CD4-positive, alpha-beta T cell treated with Interferon alpha-2 for 1 hour (primary cell): ENCODE measurements around the gene SH3PXD2B.
"Not testable (repeated sequence)": the region's sequence is repeated elsewhere in the genome, so short reads cannot be mapped to it uniquely, and the experiment has no call there.

Experiments
- DNase-seq, 2 donors: peaks; one replicate each; pipeline ENCODE4 v3.0.0-alpha.2; 2020 to 2022

The SH3PXD2B gene

GRCh38 chr5:172334196-172334595 is 120.1 kb downstream of the SH3PXD2B start:
- no peak for DNase-seq

DNA sequence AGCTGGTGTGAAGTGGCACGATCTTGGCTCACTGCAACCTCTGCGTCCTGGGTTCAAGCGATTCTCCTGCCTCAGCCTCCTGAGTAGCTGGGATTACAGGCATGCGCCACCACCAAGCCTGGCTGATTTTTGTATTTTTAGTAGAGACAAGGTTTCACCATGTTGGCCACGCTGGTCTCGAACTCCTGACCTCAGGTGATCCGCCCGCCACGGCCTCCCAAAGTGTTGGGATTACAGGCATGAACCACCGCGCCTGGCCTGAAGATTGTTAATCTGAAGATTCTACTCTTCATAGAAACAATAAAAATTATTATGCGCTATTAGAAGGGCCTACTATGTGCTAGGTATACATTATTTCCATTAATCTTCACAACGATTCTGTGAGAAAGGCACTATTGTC is 127.4 kb downstream of the SH3PXD2B start:
- not testable (repeated sequence) for DNase-seq

- no peak for DNase-seq
Measured at GRCh38 chr5:172325452-172325851, 128.9 kb downstream of the SH3PXD2B start.

DNA sequence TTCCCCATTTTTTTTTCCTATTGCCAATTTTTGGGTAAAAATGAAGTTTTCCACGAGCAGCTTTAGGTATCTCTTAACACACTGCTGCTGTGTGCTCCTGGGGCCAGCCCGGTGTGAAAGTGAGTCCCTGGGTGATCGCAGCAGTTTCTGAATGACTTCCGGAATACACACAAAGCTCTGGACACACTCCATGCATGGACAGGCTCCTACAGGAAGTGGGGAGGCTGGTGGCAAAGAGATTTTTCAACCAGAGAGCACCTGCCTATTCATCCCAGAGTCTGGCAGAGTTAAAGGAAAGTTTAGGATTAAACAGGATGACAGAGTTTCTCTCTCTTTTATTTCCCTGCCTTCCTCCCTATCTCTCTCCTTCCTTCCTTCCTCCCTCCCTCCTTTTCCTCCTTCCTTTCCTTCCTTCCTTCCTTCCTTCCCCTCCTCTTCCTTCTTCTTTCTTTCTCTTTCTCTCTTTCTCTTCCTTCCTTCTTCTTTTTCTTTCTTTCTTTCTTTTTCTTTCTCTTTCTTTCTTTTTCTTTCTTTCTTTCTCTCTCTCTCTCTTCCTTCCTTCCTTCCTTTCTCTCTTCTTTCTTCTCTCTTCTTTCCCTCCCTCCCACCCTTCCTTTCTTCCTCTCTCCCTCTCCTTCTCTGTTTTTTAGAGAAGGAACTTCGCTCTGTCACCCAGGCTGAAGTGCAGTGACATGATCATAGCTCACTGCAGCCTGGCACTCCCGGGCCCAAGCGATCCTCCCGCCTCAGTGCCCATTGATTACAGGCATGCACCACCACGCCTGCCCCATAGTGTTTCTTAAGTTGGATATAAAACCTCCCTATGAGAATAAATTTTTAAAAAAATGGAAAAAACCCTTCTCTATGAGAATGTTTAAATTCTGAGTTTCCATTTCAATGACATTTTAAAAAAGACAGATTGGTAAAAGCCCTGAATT is 132.0 kb downstream of the SH3PXD2B start:
- DNase-seq: no peak

- no peak for DNase-seq
Measured at GRCh38 chr5:172321593-172321992, 132.7 kb downstream of the SH3PXD2B start.

DNA sequence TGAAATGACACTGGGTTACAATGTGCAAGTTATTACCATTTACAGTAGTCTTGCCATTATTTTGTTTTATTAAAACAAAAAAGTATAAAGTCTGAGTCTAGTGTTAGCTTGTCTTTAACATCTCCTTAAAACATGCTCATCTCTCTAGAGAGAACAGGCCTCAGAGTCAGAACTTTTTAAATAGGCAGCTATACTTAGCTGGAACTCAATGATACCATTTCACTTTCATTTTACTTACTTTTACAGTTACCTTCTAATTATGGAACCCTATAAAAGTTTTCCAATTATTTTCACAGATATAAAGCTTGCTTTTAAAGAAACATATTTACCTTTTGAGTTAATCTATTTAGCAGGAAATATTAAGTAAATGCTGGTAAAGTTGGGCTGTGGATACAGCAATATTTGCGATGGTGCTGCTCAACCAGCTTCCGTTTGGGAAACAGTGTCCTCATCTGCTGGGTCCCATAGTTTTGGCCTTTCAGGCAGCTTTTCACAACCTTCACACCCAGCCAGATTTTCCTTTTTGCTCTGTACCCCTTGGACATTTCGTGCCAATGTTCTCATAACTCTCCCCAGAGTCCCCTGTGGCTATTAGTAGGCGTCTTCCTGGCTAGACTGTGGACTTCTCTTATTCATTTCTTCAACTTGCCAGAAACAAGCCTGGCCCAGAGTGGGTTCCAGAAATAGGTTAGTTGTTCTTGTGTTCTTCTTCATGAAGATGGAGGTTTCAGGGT is 134.4 kb downstream of the SH3PXD2B start:
- DNase-seq: no peak

DNA sequence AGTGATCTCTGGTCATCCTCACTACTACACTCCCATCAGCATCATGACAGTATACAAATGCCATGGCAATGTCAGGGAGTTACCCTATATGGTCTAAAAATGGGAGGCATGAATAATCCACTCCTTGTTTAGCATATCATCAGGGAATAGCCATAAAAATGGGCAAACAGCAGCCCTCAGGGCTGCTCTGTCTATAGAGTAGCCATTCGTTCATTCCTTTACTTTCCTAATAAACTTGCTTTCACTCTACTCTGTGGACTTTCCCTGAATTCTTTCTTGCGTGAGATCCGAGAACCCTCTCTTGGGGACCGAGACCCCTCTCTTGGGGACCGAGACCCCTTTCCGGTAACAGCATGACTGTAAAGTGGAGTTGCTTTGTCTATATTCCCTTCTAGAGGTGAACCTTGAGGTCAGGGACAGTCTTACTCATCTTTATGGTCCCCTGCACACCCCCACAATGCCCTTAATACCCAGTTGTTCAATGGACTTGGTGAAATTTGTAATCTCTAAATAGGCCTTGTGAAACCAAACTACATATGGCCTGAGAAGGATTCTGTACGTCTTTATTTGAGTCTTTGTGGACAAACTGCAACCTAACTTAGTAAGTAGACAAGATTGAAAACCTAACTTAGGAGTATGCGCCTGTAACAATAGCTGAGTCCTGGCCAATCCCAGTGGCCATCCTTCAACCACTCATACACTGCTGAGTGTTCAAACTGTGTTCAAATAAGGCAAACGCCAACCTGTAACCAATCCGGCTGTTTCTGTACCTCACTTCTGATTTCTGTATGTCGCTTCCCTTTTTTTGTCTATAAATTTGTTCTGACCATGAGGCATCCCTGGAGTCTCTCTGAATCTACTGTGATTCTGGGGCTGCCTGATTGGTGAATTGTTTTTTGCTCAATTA is 138.5 kb downstream of the SH3PXD2B start:
- no peak for DNase-seq

- DNase-seq: no peak
Measured at GRCh38 chr5:172313915-172314314, 140.4 kb downstream of the SH3PXD2B start.

- DNase-seq: no peak
Measured at GRCh38 chr5:172312286-172312685, 142.0 kb downstream of the SH3PXD2B start.

- no peak for DNase-seq
Measured at GRCh38 chr5:172311605-172312004, 142.7 kb downstream of the SH3PXD2B start.

DNA sequence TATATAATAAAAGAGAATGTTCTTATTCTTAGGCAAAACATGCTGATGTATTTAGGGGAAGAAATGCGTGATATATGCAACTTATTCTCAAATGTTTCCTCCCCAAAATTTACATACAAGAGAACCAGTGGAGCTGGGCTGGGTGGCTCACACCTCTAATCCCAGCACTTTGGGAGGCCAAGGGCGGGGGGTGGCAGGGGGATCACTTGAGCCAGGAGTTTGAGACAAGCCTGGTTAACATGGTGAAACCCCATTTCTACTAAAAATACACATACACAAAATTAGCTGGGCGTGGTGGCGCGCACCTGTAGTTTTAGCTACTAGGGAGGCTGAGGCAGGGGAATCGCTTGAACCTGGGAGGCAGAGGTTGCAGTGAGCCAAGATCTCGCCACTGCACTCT is 143.3 kb downstream of the SH3PXD2B start:
- DNase-seq: no peak

- DNase-seq: no peak
Measured at GRCh38 chr5:172305380-172305779, 148.9 kb downstream of the SH3PXD2B start.

DNA sequence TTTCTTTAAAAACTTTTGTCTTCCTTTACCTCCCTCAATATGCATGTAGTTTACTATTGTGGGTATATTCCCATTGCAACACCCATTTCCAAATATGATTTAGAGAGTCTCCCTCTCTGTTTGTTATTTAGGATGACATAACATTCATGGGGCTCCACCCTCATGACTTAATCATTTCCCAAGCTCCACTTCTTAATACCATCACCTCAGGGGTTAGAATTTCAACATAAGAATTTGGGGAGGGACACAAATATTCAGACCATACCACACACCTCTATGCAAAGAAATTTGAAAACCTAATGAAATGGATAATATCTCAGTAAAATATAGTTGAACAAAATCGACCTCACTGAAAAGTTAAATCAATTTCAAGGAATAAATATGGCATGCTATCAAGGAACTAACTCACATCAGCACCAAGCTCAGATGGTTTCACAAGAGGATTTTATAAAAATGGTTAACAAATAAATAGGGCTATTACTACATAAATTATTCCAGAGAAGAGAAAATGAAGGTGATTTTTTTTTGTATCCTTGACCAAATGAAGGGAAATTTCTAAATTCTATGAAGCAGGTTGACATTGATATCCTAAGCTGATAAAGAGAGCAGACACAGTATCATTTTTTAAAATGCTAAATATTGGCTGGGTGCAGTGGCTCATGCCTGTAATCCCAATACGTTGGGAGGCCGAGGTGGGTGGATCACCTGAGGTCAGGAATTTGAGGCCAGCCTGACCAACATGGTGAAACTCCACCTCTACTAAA is 150.6 kb downstream of the SH3PXD2B start:
- no peak for DNase-seq

- DNase-seq: no peak
Measured at GRCh38 chr5:172303162-172303561, 151.2 kb downstream of the SH3PXD2B start.

DNA sequence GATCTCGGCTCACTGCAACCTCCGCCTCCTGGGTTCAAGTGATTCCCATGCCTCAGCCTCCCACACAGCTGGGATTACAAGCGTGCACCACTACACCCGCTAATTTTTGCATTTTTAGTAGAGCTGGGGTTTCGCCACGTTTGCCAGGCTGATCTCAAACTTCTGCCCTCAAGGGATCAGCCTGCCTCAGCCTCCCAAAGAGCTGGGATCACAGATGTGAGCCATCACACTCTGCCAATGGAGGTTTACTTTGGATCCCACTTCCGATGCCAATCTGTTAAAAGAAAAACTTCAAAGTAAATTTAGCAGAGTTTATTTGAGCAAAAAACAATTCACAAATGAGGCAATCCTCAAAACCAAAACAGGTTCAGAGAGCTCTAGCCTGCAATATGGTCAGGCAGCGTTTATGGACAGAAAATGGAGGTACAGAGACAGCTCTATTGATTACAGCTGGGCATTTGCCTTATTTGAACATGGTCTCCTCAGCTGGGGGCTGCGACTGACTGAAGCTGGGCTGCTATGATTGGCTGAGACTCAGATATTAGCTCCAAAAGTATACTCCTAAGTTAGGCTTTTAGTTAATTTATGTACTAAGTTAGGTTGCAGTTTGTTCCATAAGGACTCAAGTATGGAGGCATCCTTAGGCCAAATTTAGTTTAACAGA is 152.1 kb downstream of the SH3PXD2B start:
- no peak for DNase-seq

DNA sequence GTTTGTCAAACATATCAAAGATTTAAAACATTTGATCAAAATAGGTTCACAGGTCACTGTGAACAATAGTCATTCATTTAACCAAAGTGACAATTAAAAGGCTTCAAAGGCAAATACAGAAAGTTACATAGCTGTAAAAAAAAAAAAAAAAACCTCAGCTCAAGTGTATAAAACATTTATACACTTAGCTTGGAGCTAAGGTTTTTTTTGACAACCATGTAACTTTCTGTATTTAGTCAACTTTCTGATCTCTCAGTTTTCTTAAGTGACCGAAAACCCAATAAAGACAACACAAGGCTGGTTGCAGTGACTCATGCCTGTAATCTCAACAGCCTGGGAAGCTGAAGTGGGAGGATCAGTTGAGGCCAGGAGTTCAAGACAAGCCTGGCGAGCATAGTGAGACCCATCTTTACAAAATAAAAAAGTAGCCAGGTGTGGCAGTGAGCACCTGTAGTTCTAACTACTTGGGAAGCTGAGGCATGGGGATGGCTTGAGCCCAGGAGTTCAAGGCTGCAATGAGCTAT is 154.3 kb downstream of the SH3PXD2B start:
- no peak for DNase-seq

- no peak for DNase-seq
Measured at GRCh38 chr5:172294831-172295230, 159.5 kb downstream of the SH3PXD2B start.

DNA sequence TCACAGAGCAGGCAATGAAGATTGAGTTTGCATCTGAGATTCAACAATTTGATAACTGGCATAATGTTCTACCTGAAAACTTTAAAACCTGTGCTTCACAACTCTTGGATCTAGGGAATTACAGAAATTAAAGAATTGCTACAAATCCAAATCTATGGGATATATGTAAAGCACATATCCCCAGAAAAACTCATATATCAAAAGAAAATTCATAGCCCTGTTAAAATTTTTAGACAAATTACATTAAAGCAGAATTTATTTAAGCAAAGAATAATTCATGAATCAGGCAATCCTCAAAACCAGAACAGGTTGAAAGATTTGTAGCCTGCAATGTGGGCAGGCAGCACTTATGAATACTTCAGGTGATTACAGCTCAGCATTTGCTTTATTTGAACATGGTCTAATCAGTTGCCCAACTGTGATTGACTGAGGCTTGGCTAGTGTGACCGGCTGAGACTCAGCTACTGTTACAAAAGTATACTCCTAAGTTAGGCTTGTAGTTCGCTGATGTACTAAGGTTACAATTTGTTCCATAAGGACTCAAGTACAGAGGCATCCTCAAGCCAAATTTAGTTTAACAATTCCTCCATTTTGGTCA is 160.5 kb downstream of the SH3PXD2B start:
- DNase-seq: no peak

GRCh38 chr5:172293054-172293744 is 161.1 kb downstream of the SH3PXD2B start:
- DNase-seq: peak; percentile 61 to 78

DNA sequence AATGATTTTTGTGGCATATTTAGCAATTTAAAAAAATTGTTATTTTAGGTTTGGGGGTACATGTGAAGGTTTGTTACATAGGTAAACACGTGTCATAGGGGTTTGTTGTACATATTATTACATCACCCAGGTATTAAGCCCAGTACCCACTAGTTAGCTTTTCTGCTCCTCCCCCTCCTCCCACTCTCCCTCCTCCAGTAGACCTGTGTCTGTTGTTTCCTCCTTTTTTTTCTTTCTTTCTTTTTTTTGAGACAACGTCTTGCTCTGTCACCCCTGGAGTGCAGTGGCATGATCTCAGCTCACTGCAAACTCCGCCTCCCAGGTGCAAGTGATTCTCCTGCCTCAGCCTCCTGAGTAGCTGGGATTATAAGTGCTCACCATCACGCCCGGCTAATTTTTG is 162.5 kb downstream of the SH3PXD2B start:
- not testable (repeated sequence) for DNase-seq
